ENCODE measurements around the gene AMZ1. TPM values are rescaled to one million over a fixed set of nuclear protein-coding genes. Genes with fewer than 3 reads are reported as not detected.

AMZ1 gene
- total RNA-seq, 2 experiments from 2014 or later: 0.11 to 0.14 TPM

GRCh38 chr7:2644220-2644561 lies 43.8 kb upstream of the AMZ1 start:
- H3K27me3 Mint-ChIP-seq: no peaks in the 10 kb centered on the region
- DNase-seq: no peak
- H3K4me1 Mint-ChIP-seq (ENCODE audit: low read depth): peaks cover 26% of the 10 kb centered on the region
- H3K4me3 Mint-ChIP-seq: no peak overlapping the region
- H3K27ac Mint-ChIP-seq: peak overlapping the region; percentile 89
- ChIA-PET POLR2A (interaction anchor here (1.3 kb wide), 2 partner anchors 8 kb away, joined by 3 to 6 read pairs; no protein-coding TSS in a partner anchor), CTCF (interaction anchor here (1.0 to 2.5 kb wide), 4 partner anchors 55 to 161 kb away, joined by 3 to 7 read pairs (median 3); no protein-coding TSS in a partner anchor)
- H3K36me3 Mint-ChIP-seq (ENCODE audit: low read depth): no peaks in the 10 kb centered on the region
- no peaks in the 10 kb centered on the region for H3K9me3 Mint-ChIP-seq
- TF ChIP-seq, protein P1, sequence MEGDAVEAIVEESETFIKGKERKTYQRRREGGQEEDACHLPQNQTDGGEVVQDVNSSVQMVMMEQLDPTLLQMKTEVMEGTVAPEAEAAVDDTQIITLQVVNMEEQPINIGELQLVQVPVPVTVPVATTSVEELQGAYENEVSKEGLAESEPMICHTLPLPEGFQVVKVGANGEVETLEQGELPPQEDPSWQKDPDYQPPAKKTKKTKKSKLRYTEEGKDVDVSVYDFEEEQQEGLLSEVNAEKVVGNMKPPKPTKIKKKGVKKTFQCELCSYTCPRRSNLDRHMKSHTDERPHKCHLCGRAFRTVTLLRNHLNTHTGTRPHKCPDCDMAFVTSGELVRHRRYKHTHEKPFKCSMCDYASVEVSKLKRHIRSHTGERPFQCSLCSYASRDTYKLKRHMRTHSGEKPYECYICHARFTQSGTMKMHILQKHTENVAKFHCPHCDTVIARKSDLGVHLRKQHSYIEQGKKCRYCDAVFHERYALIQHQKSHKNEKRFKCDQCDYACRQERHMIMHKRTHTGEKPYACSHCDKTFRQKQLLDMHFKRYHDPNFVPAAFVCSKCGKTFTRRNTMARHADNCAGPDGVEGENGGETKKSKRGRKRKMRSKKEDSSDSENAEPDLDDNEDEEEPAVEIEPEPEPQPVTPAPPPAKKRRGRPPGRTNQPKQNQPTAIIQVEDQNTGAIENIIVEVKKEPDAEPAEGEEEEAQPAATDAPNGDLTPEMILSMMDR (IDR thresholded peaks at IDR 0.05): no peak
- intact Hi-C loops (cut with micrococcal nuclease): no loop called here
- no peak for ATAC-seq

GRCh38 chr7:2644562-2645273 lies 43.3 kb upstream of the AMZ1 start:
- Mint-ChIP-seq H3K36me3 (ENCODE audit: low read depth) (no peaks in the 10 kb centered on the region), H3K4me1 (ENCODE audit: low read depth) (peaks cover 26% of the 10 kb centered on the region), H3K4me3 (peak overlapping the region; percentile 64), H3K27me3 (no peaks in the 10 kb centered on the region), H3K9me3 (no peaks in the 10 kb centered on the region), H3K27ac (peak overlapping the region; percentile 89)
- no peak for DNase-seq
- POLR2A ChIA-PET: interaction anchor here (1.1 to 1.3 kb wide), 4 partner anchors 8 to 53 kb away, joined by 3 to 6 read pairs (median 4); no protein-coding TSS in a partner anchor
- ATAC-seq: peak; percentile 82
- CTCF ChIA-PET: interaction anchor here (0.6 to 2.5 kb wide), 10 partner anchors 9 to 193 kb away, joined by 3 to 9 read pairs (median 4); no protein-coding TSS in a partner anchor
- intact Hi-C loops (cut with micrococcal nuclease): no loop called here
- TF ChIP-seq, protein P1 (IDR thresholded peaks at IDR 0.05): no peak

- ChIA-PET CTCF (interaction anchor here (0.6 to 1.6 kb wide), 8 partner anchors 10 to 194 kb away, joined by 3 to 9 read pairs (median 4); no protein-coding TSS in a partner anchor), POLR2A (interaction anchor here (1.1 to 1.3 kb wide), 4 partner anchors 10 to 53 kb away, joined by 3 to 6 read pairs (median 4); no protein-coding TSS in a partner anchor)
- TF ChIP-seq, protein P1 (IDR thresholded peaks at IDR 0.05): no peak
- no peaks in the 10 kb centered on the region for H3K9me3 Mint-ChIP-seq
- peaks cover 26% of the 10 kb centered on the region for H3K4me1 Mint-ChIP-seq (ENCODE audit: low read depth)
- intact Hi-C loops (cut with micrococcal nuclease): no loop called here
- no peaks in the 10 kb centered on the region for H3K36me3 Mint-ChIP-seq (ENCODE audit: low read depth)
- peak; percentile 86 for ATAC-seq
- peak overlapping the region; percentile 64 for H3K4me3 Mint-ChIP-seq
- no peaks in the 10 kb centered on the region for H3K27me3 Mint-ChIP-seq
- DNase-seq: peak; percentile 84
- peak overlapping the region; percentile 89 for H3K27ac Mint-ChIP-seq
Observed at GRCh38 chr7:2645274-2645868, 42.6 kb upstream of the AMZ1 start.

- no peak for ATAC-seq
- ChIA-PET POLR2A (interaction anchor here (1.2 kb wide), 2 partner anchors 51 to 52 kb away, joined by 4 to 5 read pairs; no protein-coding TSS in a partner anchor), CTCF (interaction anchor here (1.5 to 1.6 kb wide), 2 partner anchors 35 to 38 kb away, joined by 3 to 5 read pairs; no protein-coding TSS in a partner anchor)
- TF ChIP-seq, protein P1 (IDR thresholded peaks at IDR 0.05): no peak
- no peak overlapping the region for H3K27ac Mint-ChIP-seq
- H3K36me3 Mint-ChIP-seq (ENCODE audit: low read depth): no peaks in the 10 kb centered on the region
- H3K4me3 Mint-ChIP-seq: no peak overlapping the region
- no peak for DNase-seq
- no peaks in the 10 kb centered on the region for H3K9me3 Mint-ChIP-seq
- intact Hi-C loops (cut with micrococcal nuclease): no loop called here
- H3K27me3 Mint-ChIP-seq: no peaks in the 10 kb centered on the region
- H3K4me1 Mint-ChIP-seq (ENCODE audit: low read depth): peaks cover 24% of the 10 kb centered on the region
Observed at GRCh38 chr7:2646336-2646679, 41.7 kb upstream of the AMZ1 start.
